Panc1 (cell line): Measurements from ENCODE around the gene MPIG6B.

Source experiments
- POLR2AphosphoS5 ChIP-seq: IDR thresholded peaks from 2 replicates; pipeline ENCODE4 v1.6.1; 2012; ENCODE audit warnings: mild to moderate bottlenecking, low read depth, low read length, moderate library complexity
- TF ChIP-seq, protein P1 (sequence below): fragments of 450-650 bp; IDR thresholded peaks from 2 replicates; pipeline ENCODE4 v1.5.1; 2017; ENCODE audit warnings: mild to moderate bottlenecking

- TF ChIP-seq, protein P1, sequence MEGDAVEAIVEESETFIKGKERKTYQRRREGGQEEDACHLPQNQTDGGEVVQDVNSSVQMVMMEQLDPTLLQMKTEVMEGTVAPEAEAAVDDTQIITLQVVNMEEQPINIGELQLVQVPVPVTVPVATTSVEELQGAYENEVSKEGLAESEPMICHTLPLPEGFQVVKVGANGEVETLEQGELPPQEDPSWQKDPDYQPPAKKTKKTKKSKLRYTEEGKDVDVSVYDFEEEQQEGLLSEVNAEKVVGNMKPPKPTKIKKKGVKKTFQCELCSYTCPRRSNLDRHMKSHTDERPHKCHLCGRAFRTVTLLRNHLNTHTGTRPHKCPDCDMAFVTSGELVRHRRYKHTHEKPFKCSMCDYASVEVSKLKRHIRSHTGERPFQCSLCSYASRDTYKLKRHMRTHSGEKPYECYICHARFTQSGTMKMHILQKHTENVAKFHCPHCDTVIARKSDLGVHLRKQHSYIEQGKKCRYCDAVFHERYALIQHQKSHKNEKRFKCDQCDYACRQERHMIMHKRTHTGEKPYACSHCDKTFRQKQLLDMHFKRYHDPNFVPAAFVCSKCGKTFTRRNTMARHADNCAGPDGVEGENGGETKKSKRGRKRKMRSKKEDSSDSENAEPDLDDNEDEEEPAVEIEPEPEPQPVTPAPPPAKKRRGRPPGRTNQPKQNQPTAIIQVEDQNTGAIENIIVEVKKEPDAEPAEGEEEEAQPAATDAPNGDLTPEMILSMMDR = no peak
- TF ChIP-seq POLR2AphosphoS5 = no peak
Observed at GRCh38 chr6:31771992-31772358, 48.8 kb downstream of the MPIG6B start.
